CD4-positive, alpha-beta T cell (primary cell): Measurements from ENCODE around the gene WWC2. TPM values are rescaled to one million over a fixed set of nuclear protein-coding genes. Genes with fewer than 3 reads are reported as not detected.

Experiments used
- ATAC-seq: fragments of 200-7000 bp; cut with Tn5 transposase; one replicate; pipeline ENCODE4 v1.10.0; 2022; ENCODE audit warnings: mild to moderate bottlenecking; ENCODE audit not compliant: poor library complexity
- CTCF ChIA-PET: fragments of 350-600 bp; sonication (Branson Sonifier 250); formaldehyde crosslinking; loops from one replicate; lab custom pipeline; 2021; ENCODE audit warnings: antibody characterized with exemption, inconsistent platforms; lab: Charles Lee
- POLR2A ChIA-PET: fragments of 350-600 bp; sonication (Branson Sonifier 250); formaldehyde crosslinking; loops from one replicate; lab custom pipeline; 2021; ENCODE audit warnings: antibody characterized with exemption, inconsistent platforms; lab: Charles Lee
- DNase-seq, 14 experiments: peaks; one replicate each; pipeline ENCODE4 v3.0.0-alpha.2; 2013 to 2020; ENCODE audit warnings: mixed read lengths in 2 of 14
- H3K27ac ChIP-seq, 2 donors: one replicate each; pipeline versions ENCODE4 v1.5.1 to v1.7.0; 2013; ENCODE audit warnings: low read length in 2 of 2, low read depth in 1 of 2, mild to moderate bottlenecking in 1 of 2
- H3K27me3 ChIP-seq, 2 experiments: 1 replicate in 1 of 2; 2 replicates in 1 of 2; pipeline versions ENCODE4 v1.6.1 to v1.7.0; 2013; ENCODE audit warnings: low read length in 2 of 2, control low read depth in 1 of 2, mild to moderate bottlenecking in 1 of 2, moderate library complexity in 1 of 2; ENCODE audit not compliant: insufficient read depth in 2 of 2, control insufficient read depth in 1 of 2
- H3K36me3 ChIP-seq: one replicate; pipeline ENCODE4 v1.6.1; 2013; ENCODE audit warnings: low read length, control low read depth; ENCODE audit not compliant: insufficient read depth
- H3K4me1 ChIP-seq: one replicate; pipeline ENCODE4 v1.6.1; 2013; ENCODE audit warnings: low read length, control low read depth; ENCODE audit not compliant: insufficient read depth
- H3K4me3 ChIP-seq: one replicate; pipeline ENCODE4 v1.5.1; 2013; ENCODE audit warnings: mild to moderate bottlenecking, low read length, moderate library complexity
- H3K9me3 ChIP-seq, 2 experiments: 1 replicate in 1 of 2; 2 replicates in 1 of 2; pipeline versions ENCODE4 v1.6.1 to v1.7.0; 2013; ENCODE audit warnings: low read length in 2 of 2, mild to moderate bottlenecking in 2 of 2, control low read depth in 1 of 2, moderate library complexity in 1 of 2; ENCODE audit not compliant: control insufficient read depth in 1 of 2, insufficient read depth in 1 of 2
- H3K27ac Mint-ChIP-seq: one replicate; pipeline ENCODE4 v1.8.0; 2020; ENCODE audit warnings: mixed read lengths
- H3K27me3 Mint-ChIP-seq: one replicate; pipeline ENCODE4 v1.8.0; 2021; ENCODE audit warnings: mixed read lengths
- H3K36me3 Mint-ChIP-seq: one replicate; pipeline ENCODE4 v1.8.0; 2021; ENCODE audit warnings: low read depth, mixed read lengths
- H3K4me1 Mint-ChIP-seq: one replicate; pipeline ENCODE4 v1.8.0; 2021; ENCODE audit warnings: low read depth, mixed read lengths
- H3K4me3 Mint-ChIP-seq: one replicate; pipeline ENCODE4 v1.8.0; 2020; ENCODE audit warnings: mild to moderate bottlenecking, mixed read lengths
- H3K9me3 Mint-ChIP-seq: one replicate; pipeline ENCODE4 v1.8.0; 2020; ENCODE audit warnings: mixed read lengths
- intact Hi-C, 2 experiments: fragments of 100-400 bp; cut with DNase I in 1 of 2; cut with micrococcal nuclease in 1 of 2; formaldehyde crosslinking; loops; one replicate each; pipeline versions ENCODE4 v1.15.1 to v1.9.0; 2023 to 2025; cut with DNase I, micrococcal nuclease
- total RNA-seq, 174 experiments: library from RNA in 2 of 174; stranded (reverse) in 2 of 174; gene quantifications; one replicate each; pipeline ENCODE4 v1.2.3 and lab custom pipeline; 2021 to 2026
- TF ChIP-seq, protein P1 (sequence below): fragments of 200-600 bp; IDR thresholded peaks from one replicate; pipeline ENCODE4 v1.8.0; 2022; ENCODE audit warnings: antibody characterized with exemption, mild to moderate bottlenecking

The WWC2 gene
- total RNA-seq, 2 experiments from 2014 or later: 4.1 to 4.9 TPM

DNA sequence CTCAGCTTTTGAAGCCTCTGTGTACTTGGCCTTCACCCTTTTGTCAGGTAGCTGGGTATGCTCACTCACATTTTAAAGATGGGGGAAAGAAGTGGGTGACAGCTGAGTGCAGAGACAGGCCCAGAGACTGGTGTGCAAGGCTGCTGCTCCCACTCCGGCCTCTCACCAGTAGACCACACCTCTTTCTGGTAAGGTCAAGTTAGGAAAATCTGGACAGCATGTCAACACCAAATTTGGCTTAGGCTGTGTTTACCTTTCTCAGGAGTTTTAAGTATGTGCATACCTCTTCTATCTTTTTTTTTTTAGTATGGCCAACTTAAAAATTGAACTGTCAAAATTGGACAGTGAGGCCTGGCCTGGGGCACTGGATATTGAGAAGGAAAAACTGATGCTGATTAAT, 154.4 kb downstream of the WWC2 start:
- TF ChIP-seq, protein P1, sequence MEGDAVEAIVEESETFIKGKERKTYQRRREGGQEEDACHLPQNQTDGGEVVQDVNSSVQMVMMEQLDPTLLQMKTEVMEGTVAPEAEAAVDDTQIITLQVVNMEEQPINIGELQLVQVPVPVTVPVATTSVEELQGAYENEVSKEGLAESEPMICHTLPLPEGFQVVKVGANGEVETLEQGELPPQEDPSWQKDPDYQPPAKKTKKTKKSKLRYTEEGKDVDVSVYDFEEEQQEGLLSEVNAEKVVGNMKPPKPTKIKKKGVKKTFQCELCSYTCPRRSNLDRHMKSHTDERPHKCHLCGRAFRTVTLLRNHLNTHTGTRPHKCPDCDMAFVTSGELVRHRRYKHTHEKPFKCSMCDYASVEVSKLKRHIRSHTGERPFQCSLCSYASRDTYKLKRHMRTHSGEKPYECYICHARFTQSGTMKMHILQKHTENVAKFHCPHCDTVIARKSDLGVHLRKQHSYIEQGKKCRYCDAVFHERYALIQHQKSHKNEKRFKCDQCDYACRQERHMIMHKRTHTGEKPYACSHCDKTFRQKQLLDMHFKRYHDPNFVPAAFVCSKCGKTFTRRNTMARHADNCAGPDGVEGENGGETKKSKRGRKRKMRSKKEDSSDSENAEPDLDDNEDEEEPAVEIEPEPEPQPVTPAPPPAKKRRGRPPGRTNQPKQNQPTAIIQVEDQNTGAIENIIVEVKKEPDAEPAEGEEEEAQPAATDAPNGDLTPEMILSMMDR: no peak
- Histone ChIP-seq H3K36me3 (no peaks in the 10 kb centered on the region), H3K9me3 (no peaks in the 10 kb centered on the region), H3K27ac (no peak overlapping the region), H3K27me3 (no peaks in the 10 kb centered on the region), H3K4me3 (no peak overlapping the region), H3K4me1 (no peaks in the 10 kb centered on the region)
- Mint-ChIP-seq H3K27ac (no peak overlapping the region), H3K36me3 (no peaks in the 10 kb centered on the region), H3K27me3 (peaks cover 5% of the 10 kb centered on the region), H3K4me1 (no peaks in the 10 kb centered on the region), H3K9me3 (no peaks in the 10 kb centered on the region), H3K4me3 (no peak overlapping the region)
- DNase-seq (no peak), ATAC-seq (no peak)
- CTCF ChIA-PET: no interaction called here
- POLR2A ChIA-PET: no interaction called here
- intact Hi-C loops: no loop called here

DNA sequence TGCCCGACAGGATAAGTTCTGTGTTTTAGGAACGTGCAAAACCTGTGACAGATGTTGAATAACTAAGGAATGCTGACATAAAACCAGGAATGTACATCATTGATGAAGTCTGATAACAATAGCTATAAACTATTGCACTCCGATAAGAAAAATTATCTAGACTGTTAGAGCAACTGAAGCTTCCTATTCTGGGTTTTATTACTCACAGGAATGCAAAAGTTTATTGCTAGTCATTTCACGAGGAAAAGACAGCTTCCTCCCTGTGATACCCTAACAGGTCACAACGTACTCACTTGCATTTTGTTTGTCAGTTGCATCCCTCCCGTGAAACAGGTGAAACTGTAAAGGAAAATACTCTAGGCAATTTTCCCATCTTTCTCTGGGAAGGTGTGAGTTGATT, 155.1 kb downstream of the WWC2 start:
- TF ChIP-seq, protein P1: no peak
- ATAC-seq: no peak
- H3K36me3 ChIP-seq: no peaks in the 10 kb centered on the region

DNA sequence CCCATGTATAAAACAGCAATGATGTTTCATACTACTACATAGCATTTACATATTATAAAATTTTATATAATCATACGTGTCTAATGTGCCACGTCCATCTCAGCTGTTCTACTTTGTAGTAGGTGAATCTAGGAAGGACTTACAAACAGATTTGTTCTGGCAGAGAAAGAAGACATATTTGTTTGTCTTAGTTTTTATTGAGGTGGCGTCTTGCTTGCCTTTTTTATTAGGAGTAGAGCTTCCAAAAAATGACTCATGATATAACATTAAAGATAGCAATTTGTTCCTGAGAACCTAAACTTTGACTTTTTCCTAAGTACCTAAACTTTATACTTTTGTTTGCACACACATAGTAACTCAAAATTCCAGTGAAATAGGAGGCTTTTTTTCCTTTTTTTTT, 156.4 kb downstream of the WWC2 start:
- no peaks in the 10 kb centered on the region for H3K27me3 ChIP-seq
- DNase-seq (no peak), ATAC-seq (no peak)
- TF ChIP-seq, protein P1: no peak
- Mint-ChIP-seq H3K4me3 (no peak overlapping the region), H3K4me1 (no peaks in the 10 kb centered on the region), H3K27me3 (peaks cover 5% of the 10 kb centered on the region), H3K9me3 (no peaks in the 10 kb centered on the region), H3K27ac (no peak overlapping the region), H3K36me3 (no peaks in the 10 kb centered on the region)
- no peaks in the 10 kb centered on the region for H3K36me3 ChIP-seq
- no peak overlapping the region for H3K27ac ChIP-seq
- no peaks in the 10 kb centered on the region for H3K9me3 ChIP-seq
- POLR2A ChIA-PET: no interaction called here
- no peak overlapping the region for H3K4me3 ChIP-seq
- CTCF ChIA-PET: no interaction called here
- intact Hi-C loops: no loop called here
- no peaks in the 10 kb centered on the region for H3K4me1 ChIP-seq

More for the DNA sequence above, 155.1 kb downstream of the WWC2 start:
- peaks cover 5% of the 10 kb centered on the region for H3K27me3 Mint-ChIP-seq
- no peaks in the 10 kb centered on the region for H3K4me1 Mint-ChIP-seq
- Histone ChIP-seq H3K27ac (no peak overlapping the region), H3K9me3 (no peaks in the 10 kb centered on the region), H3K27me3 (no peaks in the 10 kb centered on the region), H3K4me1 (no peaks in the 10 kb centered on the region), H3K4me3 (no peak overlapping the region)
- H3K36me3 Mint-ChIP-seq: no peaks in the 10 kb centered on the region
- H3K4me3 Mint-ChIP-seq: no peak overlapping the region
- CTCF ChIA-PET: no interaction called here
- POLR2A ChIA-PET: no interaction called here
- no peak overlapping the region for H3K27ac Mint-ChIP-seq
- no peak for DNase-seq
- intact Hi-C loops: no loop called here
- H3K9me3 Mint-ChIP-seq: no peaks in the 10 kb centered on the region
